GM19023 (cell line): ENCODE measurements around the gene CXCL9.
"Not testable (repeated sequence)": the region's sequence is repeated elsewhere in the genome, so short reads cannot be mapped to it uniquely, and the experiment has no call there.

Experiments
- ATAC-seq: cut with Tn5 transposase; IDR thresholded peaks from one replicate; pipeline ENCODE4 v1.9.1; 2021; ENCODE audit warnings: mild to moderate bottlenecking, moderate library complexity; ENCODE audit not compliant: unreplicated experiment

Gene CXCL9

GRCh38 chr4:75962072-75962471 is 45.2 kb downstream of the CXCL9 start:
- ATAC-seq = not testable (repeated sequence)

DNA sequence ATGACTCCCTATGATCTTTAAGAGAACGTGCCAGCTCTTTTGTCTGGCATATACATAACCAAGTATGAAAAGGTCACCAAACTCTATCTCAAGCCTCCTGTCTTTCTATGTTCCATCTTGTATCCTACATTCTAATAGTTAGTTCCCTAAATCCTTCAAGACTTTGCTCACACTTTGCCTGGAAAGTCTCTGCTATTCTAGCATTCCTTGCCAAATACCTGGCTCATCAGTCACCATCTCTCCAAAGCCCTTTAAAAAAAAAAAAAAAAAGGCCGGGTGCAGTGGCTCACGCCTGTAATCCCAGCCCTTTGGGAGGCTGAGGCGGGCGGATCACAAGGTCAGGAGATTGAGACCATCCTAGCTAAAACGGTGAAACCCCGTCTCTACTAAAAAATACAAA is 48.8 kb downstream of the CXCL9 start:
- ATAC-seq = not testable (repeated sequence)

GRCh38 chr4:75954811-75955210 is 52.5 kb downstream of the CXCL9 start:
- ATAC-seq = not testable (repeated sequence)

- ATAC-seq = no peak
Measured at GRCh38 chr4:75953509-75953908, 53.8 kb downstream of the CXCL9 start.
